Measurements from ENCODE around the gene USP8.

USP8 gene

GRCh38 chr15:50458348-50459112 is 34.3 kb downstream of the USP8 start:
- TF ChIP-seq ZFX (IDR thresholded peaks at IDR 0.05) = no peak
- no peak for TF ChIP-seq CTCF (conservative IDR thresholded peaks at IDR 0.05)
- no peak overlapping the region for H3K27ac ChIP-seq

GRCh38 chr15:50463423-50464358 is 39.5 kb downstream of the USP8 start:
- H3K27ac ChIP-seq = no peak overlapping the region
- TF ChIP-seq ZFX (IDR thresholded peaks at IDR 0.05) = no peak
- no peak for TF ChIP-seq CTCF (conservative IDR thresholded peaks at IDR 0.05)

GRCh38 chr15:50471072-50471471 is 46.9 kb downstream of the USP8 start:
- H3K27ac ChIP-seq = no peak overlapping the region
- TF ChIP-seq CTCF (conservative IDR thresholded peaks at IDR 0.05) = no peak
- no peak for TF ChIP-seq ZFX (IDR thresholded peaks at IDR 0.05)

- H3K27ac ChIP-seq = no peak overlapping the region
- TF ChIP-seq CTCF (conservative IDR thresholded peaks at IDR 0.05) (no peak), ZFX (IDR thresholded peaks at IDR 0.05) (no peak)
These were observed 51.9 kb downstream of the USP8 start for GRCh38 chr15:50476143-50476542.

- TF ChIP-seq ZFX (IDR thresholded peaks at IDR 0.05) (no peak), CTCF (conservative IDR thresholded peaks at IDR 0.05) (no peak)
- no peak overlapping the region for H3K27ac ChIP-seq
These were observed 60.6 kb downstream of the USP8 start for GRCh38 chr15:50484781-50485180.

GRCh38 chr15:50485389-50485788 is 61.2 kb downstream of the USP8 start:
- H3K27ac ChIP-seq = no peak overlapping the region
- TF ChIP-seq CTCF (conservative IDR thresholded peaks at IDR 0.05) = no peak
- TF ChIP-seq ZFX (IDR thresholded peaks at IDR 0.05) = no peak

GRCh38 chr15:50487287-50487686 is 63.1 kb downstream of the USP8 start:
- TF ChIP-seq ZFX (IDR thresholded peaks at IDR 0.05) (no peak), CTCF (conservative IDR thresholded peaks at IDR 0.05) (no peak)
- no peak overlapping the region for H3K27ac ChIP-seq
